Astrocyte (in vitro differentiated cells and primary cell): Measurements from ENCODE around the gene NFATC1.

ENCODE experiments used
- CTCF ChIP-seq: IDR thresholded peaks from 2 replicates; pipeline ENCODE4 v1.5.1; 2011; ENCODE audit warnings: low read depth, mild to moderate bottlenecking, inconsistent platforms, low read length, moderate library complexity; ENCODE audit not compliant: insufficient read depth
- EZH2 ChIP-seq: IDR thresholded peaks from 2 replicates; pipeline ENCODE4 v1.6.1; 2012; ENCODE audit warnings: mild to moderate bottlenecking, low read length, inconsistent platforms; ENCODE audit not compliant: insufficient read depth

GRCh38 chr18:79451237-79452125, 55.8 kb downstream of the NFATC1 start:
- TF ChIP-seq CTCF (no peak), EZH2 (no peak)
